Stimulated activated CD4-positive, alpha-beta T cell treated with anti-CD3 and anti-CD28 coated beads, Interleukin-4, amount 100 ng/mL, for 24 hours (primary cell): Measurements from ENCODE around the gene TMEM81.

Experiments used
- DNase-seq: peaks from one replicate; pipeline ENCODE4 v3.0.0-alpha.2; 2020

The TMEM81 gene

GRCh38 chr1:205084360-205084759 is at the start of gene TMEM81:
TMEM81 (minus strand) TSS chr1:205084460; CDS start chr1:205084320, 140 bp downstream.
- DNase-seq: no peak

- DNase-seq: no peak
Measured at GRCh38 chr1:205133287-205133686, 49.0 kb upstream of the TMEM81 start.

GRCh38 chr1:205129447-205130029 is 45.3 kb upstream of the TMEM81 start:
- no peak for DNase-seq

- no peak for DNase-seq
Measured at GRCh38 chr1:205128050-205128449, 43.8 kb upstream of the TMEM81 start.

GRCh38 chr1:205127646-205128045 is 43.4 kb upstream of the TMEM81 start:
- DNase-seq: no peak

- no peak for DNase-seq
Measured at GRCh38 chr1:205124726-205125125, 40.5 kb upstream of the TMEM81 start.

GRCh38 chr1:205122489-205122882 is 38.2 kb upstream of the TMEM81 start:
- no peak for DNase-seq

- peak; percentile 96 for DNase-seq
Measured at GRCh38 chr1:205121660-205122488, 37.6 kb upstream of the TMEM81 start, which contains the start of gene RBBP5. RBBP5 (minus strand) TSS chr1:205121978; CDS start chr1:205121873, 105 bp downstream.

GRCh38 chr1:205118752-205119151 is 34.5 kb upstream of the TMEM81 start:
- DNase-seq: no peak

- no peak for DNase-seq
Measured at GRCh38 chr1:205111354-205111753, 27.1 kb upstream of the TMEM81 start.

GRCh38 chr1:205109711-205110110 is 25.5 kb upstream of the TMEM81 start:
- DNase-seq: no peak

- DNase-seq: no peak
Measured at GRCh38 chr1:205109269-205109668, 25.0 kb upstream of the TMEM81 start.

- DNase-seq: no peak
Measured at GRCh38 chr1:205108464-205108863, 24.2 kb upstream of the TMEM81 start.

- DNase-seq: no peak
Measured at GRCh38 chr1:205107327-205107726, 23.1 kb upstream of the TMEM81 start.

- no peak for DNase-seq
Measured at GRCh38 chr1:205102404-205102803, 18.1 kb upstream of the TMEM81 start.

- DNase-seq: no peak
Measured at GRCh38 chr1:205098242-205098641, 14.0 kb upstream of the TMEM81 start.

- no peak for DNase-seq
Measured at GRCh38 chr1:205095422-205095821, 11.2 kb upstream of the TMEM81 start.

- no peak for DNase-seq
Measured at GRCh38 chr1:205091043-205091740, 6.9 kb upstream of the TMEM81 start.

GRCh38 chr1:205088341-205088740 is 4.1 kb upstream of the TMEM81 start:
- no peak for DNase-seq

- no peak for DNase-seq
Measured at GRCh38 chr1:205082431-205082830, 1.8 kb downstream of the TMEM81 start.

- DNase-seq: no peak
Measured at GRCh38 chr1:205077934-205078311, 6.3 kb downstream of the TMEM81 start.

GRCh38 chr1:205077158-205077933 is 6.9 kb downstream of the TMEM81 start:
- DNase-seq: no peak

GRCh38 chr1:205076245-205076761 is 8.0 kb downstream of the TMEM81 start:
- DNase-seq: no peak
